NB4 (cell line): ENCODE data around the gene DLG2.

Experiments
- DNase-seq: peaks from one replicate; pipeline ENCODE4 v3.0.0; 2010; ENCODE audit warnings: low read depth
- H3K4me3 ChIP-seq: one replicate; pipeline ENCODE4 v1.5.1; 2011; ENCODE audit warnings: mild to moderate bottlenecking, low read depth, low read length, moderate library complexity
- CTCF ChIP-seq: IDR thresholded peaks from one replicate; pipeline ENCODE4 v1.5.1; 2012; ENCODE audit warnings: low read depth, low read length
- MAX ChIP-seq: IDR thresholded peaks from 2 replicates; pipeline ENCODE4 v1.6.1; 2011; ENCODE audit warnings: low read depth, low read length
- MYC ChIP-seq: IDR thresholded peaks from 2 replicates; pipeline ENCODE4 v1.6.1; 2011; ENCODE audit warnings: low read depth, low read length
- POLR2A ChIP-seq: IDR thresholded peaks from 2 replicates; pipeline ENCODE4 v1.6.1; 2011; ENCODE audit warnings: mild to moderate bottlenecking; ENCODE audit not compliant: insufficient read length; ENCODE audit errors: extremely low read depth

The DLG2 gene

GRCh38 chr11:83760932-83761331 lies 1866.2 kb downstream of the DLG2 start:
- TF ChIP-seq MYC (no peak), CTCF (no peak), MAX (no peak), POLR2A (no peak)
- no peak for DNase-seq
- no peak overlapping the region for H3K4me3 ChIP-seq

GRCh38 chr11:83759148-83759547 lies 1868.0 kb downstream of the DLG2 start:
- no peak overlapping the region for H3K4me3 ChIP-seq
- no peak for TF ChIP-seq CTCF
- TF ChIP-seq MAX = no peak
- TF ChIP-seq MYC = no peak
- no peak for TF ChIP-seq POLR2A
- no peak for DNase-seq

GRCh38 chr11:83751041-83751440 lies 1876.1 kb downstream of the DLG2 start:
- no peak for DNase-seq
- TF ChIP-seq CTCF (no peak), POLR2A (no peak), MYC (no peak), MAX (no peak)
- no peak overlapping the region for H3K4me3 ChIP-seq

GRCh38 chr11:83746921-83747585 lies 1880.1 kb downstream of the DLG2 start:
- DNase-seq = no peak
- no peak for TF ChIP-seq POLR2A
- H3K4me3 ChIP-seq = no peak overlapping the region

- no peak for DNase-seq
- no peak overlapping the region for H3K4me3 ChIP-seq
- TF ChIP-seq MYC (no peak), POLR2A (no peak), MAX (no peak), CTCF (no peak)
Measured at GRCh38 chr11:83744620-83745192, 1882.4 kb downstream of the DLG2 start.

GRCh38 chr11:83736684-83737083 lies 1890.5 kb downstream of the DLG2 start:
- H3K4me3 ChIP-seq = no peak overlapping the region
- DNase-seq = no peak
- TF ChIP-seq MYC = no peak
- TF ChIP-seq POLR2A = no peak
- TF ChIP-seq CTCF = no peak
- no peak for TF ChIP-seq MAX
